Measurements from ENCODE around the gene BSN.
A peak's percentile ranks its signal among the peaks of the same experiment; 100 is the strongest.
"Not testable (repeated sequence)": the region's sequence is repeated elsewhere in the genome, so short reads cannot be mapped to it uniquely, and the experiment has no call there.

Gene BSN

GRCh38 chr3:49534581-49535441 lies 19.5 kb upstream of the BSN start:
- no peak for DNase-seq

GRCh38 chr3:49535971-49536874 lies 18.1 kb upstream of the BSN start:
- DNase-seq: no peak

- DNase-seq: no peak
Observed at GRCh38 chr3:49536875-49537533, 17.3 kb upstream of the BSN start.

- DNase-seq: peak; percentile 65 to 81
Observed at GRCh38 chr3:49539659-49540560, 14.4 kb upstream of the BSN start.

GRCh38 chr3:49552087-49552486 lies 2.2 kb upstream of the BSN start:
- DNase-seq: no peak

- DNase-seq: no peak
Observed at GRCh38 chr3:49553324-49553691, 969 bp upstream of the BSN start.

- DNase-seq: no peak
Observed at GRCh38 chr3:49554633-49555265, 472 bp downstream of the BSN start.

GRCh38 chr3:49556500-49557275 lies 2.4 kb downstream of the BSN start:
- DNase-seq: no peak

GRCh38 chr3:49563040-49563578 lies 8.8 kb downstream of the BSN start:
- no peak for DNase-seq

GRCh38 chr3:49563766-49564165 lies 9.5 kb downstream of the BSN start:
- no peak for DNase-seq

- no peak for DNase-seq
Observed at GRCh38 chr3:49566312-49566711, 12.0 kb downstream of the BSN start.

- no peak for DNase-seq
Observed at GRCh38 chr3:49567406-49567805, 13.1 kb downstream of the BSN start.

- DNase-seq: no peak
Observed at GRCh38 chr3:49568965-49569364, 14.7 kb downstream of the BSN start.

- DNase-seq: no peak
Observed at GRCh38 chr3:49570028-49570654, 15.9 kb downstream of the BSN start.

- no peak for DNase-seq
Observed at GRCh38 chr3:49582177-49582576, 27.9 kb downstream of the BSN start.

GRCh38 chr3:49585261-49585755 lies 31.0 kb downstream of the BSN start:
- DNase-seq: not testable (repeated sequence)

GRCh38 chr3:49591615-49592014 lies 37.3 kb downstream of the BSN start:
- DNase-seq: no peak

- no peak for DNase-seq
Observed at GRCh38 chr3:49593041-49593440, 38.8 kb downstream of the BSN start.

GRCh38 chr3:49600781-49601180 lies 46.5 kb downstream of the BSN start:
- DNase-seq: no peak
